Heart right ventricle (tissue), 16 donors: ENCODE measurements around the gene CD7. TPM values are rescaled to one million over a fixed set of nuclear protein-coding genes. Genes with fewer than 3 reads are reported as not detected.

Experiments
- ATAC-seq, 8 donors: fragments of 200-7000 bp; cut with Tn5 transposase; one replicate each; pipeline ENCODE4 v1.9.1; 2020; ENCODE audit warnings: mild to moderate bottlenecking in 8 of 8, moderate library complexity in 8 of 8, moderate number of reproducible peaks in 1 of 8
- DNase-seq, 2 donors: peaks; one replicate each; pipeline ENCODE4 v3.0.0-alpha.2; 2020
- H3K27ac ChIP-seq, 10 donors: fragments of 200-600 bp; sonication (generic) in 2 of 10; one replicate each; pipeline versions ENCODE4 v1.5.0 to v1.8.0; 2020 to 2022; ENCODE audit warnings: mild to moderate bottlenecking in 3 of 10
- H3K27me3 ChIP-seq, 7 donors: fragments of 200-600 bp; one replicate each; pipeline ENCODE4 v1.8.0; 2021 to 2022; ENCODE audit warnings: mild to moderate bottlenecking in 2 of 7
- H3K36me3 ChIP-seq, 9 donors: fragments of 200-600 bp; sonication (generic) in 1 of 9; one replicate each; pipeline versions ENCODE4 v1.5.0 to v1.8.0; 2020 to 2022; ENCODE audit warnings: mild to moderate bottlenecking in 2 of 9
- H3K4me1 ChIP-seq, 9 donors: fragments of 200-600 bp; sonication (generic) in 1 of 9; one replicate each; pipeline versions ENCODE4 v1.5.0 to v1.8.0; 2020 to 2022; ENCODE audit warnings: mild to moderate bottlenecking in 4 of 9
- H3K4me3 ChIP-seq, 10 donors: fragments of 200-600 bp; sonication (generic) in 2 of 10; one replicate each; pipeline versions ENCODE4 v1.5.0 to v1.8.0; 2020 to 2022; ENCODE audit warnings: mild to moderate bottlenecking in 7 of 10, moderate library complexity in 2 of 10
- H3K9me3 ChIP-seq, 11 donors: fragments of 200-600 bp in 10 of 11; sonication (generic) in 2 of 11; one replicate each; pipeline versions ENCODE4 v1.5.0 to v1.8.0; 2013 to 2022; ENCODE audit warnings: mild to moderate bottlenecking in 2 of 11, control low read depth in 1 of 11, moderate library complexity in 1 of 11
- WGBS, 2 donors: extraction: QIAGEN DNeasy Blood & Tissue Kit; methylation state at CpG; one replicate each; pipeline ENCODE4 v1.1.7; 2013; ENCODE audit warnings: inconsistent platforms in 1 of 2; 5-methylcytosine and 5-hydroxymethylcytosine counted together
- intact Hi-C, 10 donors: fragments of 100-400 bp; cut with DNase I; formaldehyde crosslinking; loops; one replicate each; pipeline versions ENCODE4 v1.11.1 to v1.14.2; 2022
- polyA plus RNA-seq, 2 donors: library from polyadenylated mRNA; stranded (reverse); fragments of 200-250 nt; gene quantifications; one replicate each; pipeline ENCODE4 v1.2.3, GENCODE V29; 2013
- total RNA-seq, 10 donors: library from RNA; stranded (reverse); fragmentation: NEBNext Ultra II Directional in 3 of 10; extraction: Animal tissue kit (Norgen Biotek cat#: 25700) in 3 of 10; gene quantifications; one replicate each; pipeline versions ENCODE4 v1.2.1 to v1.2.4, GENCODE V29; 2021 to 2023
- TF ChIP-seq, protein P1 (sequence below), 9 donors: fragments of 200-600 bp; sonication (generic) in 2 of 9; IDR thresholded peaks; one replicate each; pipeline versions ENCODE4 v1.5.0 to v1.8.0; 2021 to 2022; ENCODE audit warnings: antibody characterized with exemption in 9 of 9, mild to moderate bottlenecking in 5 of 9, moderate library complexity in 1 of 9
- donor health status: Arrhythmogenic right ventricular cardiomyopathy.
- donor health status: ischemic (EF 13 %, LVEDD 7.1; RV severe dilation, severe dysfunction).
- donor health status: healthy with polysubstance abuse.
- donor health status: DM: no; HTN: yes; CAD: no.
- donor health status: DM: no; HTN: no; CAD: no.
- donor health status: ischemic (EF 25% LVEDD 6.9; RV normal size, moderate dysfunction).
- donor health status: ischemic (EF 25% LVEDD 5.7; RV mildly dilated, moderate dysfunction).
- donor health status: healthy.
- donor health status: DM: yes; HTN: yes; CAD: no.
- donor health status: Ischemic cardiomyopathy.
- donor health status: ischemic (EF 35%, LVEDD 5.7; RV mildly dilated, moderate dysfunction).
- donor health status: nonischemic (EF 11% LVEDD 7.7; RV severe dilation, severe dysfunction).
- donor health status: DM: yes; HTN: yes; CAD: no.
- donor health status: PGD.
- donor health status: ischemic (EF 29% LVEDD 5.4; RV normal size, mild dysfunction).
- donor health status: nonischemic (EF 23%, LVEDD 6.1; RV moderate dilation, normal function).

The CD7 gene
- total and polyA plus RNA-seq, 12 donors, result 0.15 to 6.0 (median 0.39) TPM; not detected in 1

GRCh38 chr17:82292251-82293154, 24.9 kb downstream of the CD7 start:
- Histone ChIP-seq H3K36me3 (no peaks in the 10 kb centered on the region), H3K4me3 (peak overlapping the region; percentile 53 to 93 (median 76)), H3K4me1 (peaks cover 14 to 63% (median 45%) of the 10 kb centered on the region in 9 donors), H3K9me3 (no peaks in the 10 kb centered on the region), H3K27ac (peak overlapping the region; percentile 86 to 99 (median 96)), H3K27me3 (no peaks in the 10 kb centered on the region)
- intact Hi-C loops, result loop anchor here in 3 of 10 donors (2.0 to 10.0 kb wide), 2 partner anchors 20 to 48 kb away; partner anchors contain the start of gene CSNK1D (in 1 of the 3)
- WGBS, 2 donors, result 4 to 5% methylated on average over 78 to 86 of the region's 86 CpGs
- ATAC-seq (peak; percentile 92 to 96 (median 95)), DNase-seq (peak; percentile 94 to 97)
- TF ChIP-seq, protein P1, sequence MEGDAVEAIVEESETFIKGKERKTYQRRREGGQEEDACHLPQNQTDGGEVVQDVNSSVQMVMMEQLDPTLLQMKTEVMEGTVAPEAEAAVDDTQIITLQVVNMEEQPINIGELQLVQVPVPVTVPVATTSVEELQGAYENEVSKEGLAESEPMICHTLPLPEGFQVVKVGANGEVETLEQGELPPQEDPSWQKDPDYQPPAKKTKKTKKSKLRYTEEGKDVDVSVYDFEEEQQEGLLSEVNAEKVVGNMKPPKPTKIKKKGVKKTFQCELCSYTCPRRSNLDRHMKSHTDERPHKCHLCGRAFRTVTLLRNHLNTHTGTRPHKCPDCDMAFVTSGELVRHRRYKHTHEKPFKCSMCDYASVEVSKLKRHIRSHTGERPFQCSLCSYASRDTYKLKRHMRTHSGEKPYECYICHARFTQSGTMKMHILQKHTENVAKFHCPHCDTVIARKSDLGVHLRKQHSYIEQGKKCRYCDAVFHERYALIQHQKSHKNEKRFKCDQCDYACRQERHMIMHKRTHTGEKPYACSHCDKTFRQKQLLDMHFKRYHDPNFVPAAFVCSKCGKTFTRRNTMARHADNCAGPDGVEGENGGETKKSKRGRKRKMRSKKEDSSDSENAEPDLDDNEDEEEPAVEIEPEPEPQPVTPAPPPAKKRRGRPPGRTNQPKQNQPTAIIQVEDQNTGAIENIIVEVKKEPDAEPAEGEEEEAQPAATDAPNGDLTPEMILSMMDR (IDR thresholded peaks at IDR 0.05), result no peak

DNA sequence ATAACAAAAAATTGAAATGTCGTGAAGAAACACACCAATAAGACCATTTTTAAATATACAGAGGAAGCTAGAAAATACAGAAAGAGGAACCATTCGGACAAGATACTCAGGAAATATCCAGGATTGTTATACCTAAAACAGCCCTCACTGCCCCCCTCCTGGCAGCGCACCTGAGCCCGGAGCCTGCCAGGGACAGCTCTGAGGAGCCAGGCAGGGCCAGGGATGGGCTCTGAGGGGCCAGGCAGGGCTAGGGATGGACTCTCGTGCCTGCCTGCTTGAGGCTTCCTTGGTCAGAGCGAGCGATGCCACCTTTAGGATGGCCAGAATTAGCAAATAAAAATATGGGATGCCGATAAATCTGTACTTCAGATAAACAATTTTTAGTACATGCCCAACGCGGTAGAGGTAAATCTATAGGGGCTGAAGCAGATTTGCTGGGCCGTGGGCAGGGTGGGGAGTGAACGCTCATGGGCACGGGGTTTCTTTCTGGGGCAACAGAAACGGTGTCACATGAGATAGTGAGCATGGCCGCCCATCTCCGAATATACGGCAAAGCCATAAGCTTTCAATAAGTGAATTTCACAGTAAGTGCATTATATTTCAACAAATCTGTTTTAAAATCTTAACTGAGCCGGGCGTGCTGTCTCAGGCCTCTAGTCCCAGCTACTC, 25.7 kb downstream of the CD7 start:
- Histone ChIP-seq H3K27ac (peak overlapping the region in 9 of 10 donors; percentile 91 to 99 (median 96)), H3K9me3 (no peaks in the 10 kb centered on the region), H3K4me1 (peaks cover 13 to 62% (median 46%) of the 10 kb centered on the region in 9 donors), H3K36me3 (no peaks in the 10 kb centered on the region), H3K4me3 (peak overlapping the region; percentile 53 to 93 (median 76)), H3K27me3 (no peaks in the 10 kb centered on the region)
- ATAC-seq (no peak), DNase-seq (no peak)
- intact Hi-C loops, result loop anchor here in 4 of 10 donors (2.0 to 10.0 kb wide), 2 partner anchors 19 to 47 kb away; partner anchors contain the start of gene CSNK1D (in 2 of the 4)
- TF ChIP-seq, protein P1 (IDR thresholded peaks at IDR 0.05), result no peak
- 87 to 91% methylated on average over 19 of the region's 19 CpGs for WGBS, 2 donors

DNA sequence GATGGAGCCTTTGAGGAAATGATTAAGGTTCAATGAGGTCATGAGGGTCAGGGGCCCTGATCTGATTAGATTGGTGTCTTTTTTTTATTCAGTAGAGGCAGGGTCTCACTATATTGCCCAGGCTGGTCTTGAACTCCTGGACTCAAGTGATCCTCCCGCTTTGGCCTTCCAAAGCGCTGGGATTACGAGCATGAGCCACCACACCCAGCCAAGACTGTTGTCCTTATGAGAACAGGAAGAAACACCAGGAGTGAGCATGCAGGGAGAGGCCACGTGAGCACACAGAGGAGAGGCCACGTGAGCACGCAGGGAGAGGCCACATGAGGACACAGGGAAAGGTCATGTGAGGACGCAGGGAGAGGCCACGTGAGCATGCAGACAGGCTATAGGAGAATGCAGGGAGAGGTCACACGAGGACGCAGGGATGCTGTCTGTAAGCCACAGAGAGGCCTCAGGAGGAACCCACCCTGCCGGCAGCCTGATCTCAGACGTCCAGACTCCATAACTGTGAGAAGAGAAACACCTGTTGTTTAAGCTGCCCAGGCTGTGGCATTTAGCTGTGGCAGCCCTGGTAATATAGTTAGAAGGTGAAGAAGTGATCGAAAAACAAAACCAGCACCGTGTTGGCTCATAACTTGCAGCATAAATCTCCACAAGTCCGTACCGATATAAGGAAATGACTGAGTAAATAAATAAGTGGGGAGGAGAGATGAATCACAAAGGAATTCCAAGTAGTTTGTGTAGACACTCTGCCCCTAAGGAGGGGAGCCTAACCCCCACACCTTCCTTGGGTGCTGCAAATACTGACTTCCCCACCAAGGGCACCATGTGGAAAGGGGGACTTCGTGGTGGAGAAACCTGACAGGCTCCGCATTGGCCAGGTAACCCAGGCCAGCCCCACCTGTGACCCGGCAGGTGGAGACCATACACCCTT, 29.3 kb downstream of the CD7 start:
- no peaks in the 10 kb centered on the region for H3K9me3 ChIP-seq
- peak overlapping the region; percentile 38 to 93 (median 72) for H3K27ac ChIP-seq
- peaks cover 12 to 47% (median 28%) of the 10 kb centered on the region in 9 donors for H3K4me1 ChIP-seq
- H3K36me3 ChIP-seq, result no peaks in the 10 kb centered on the region
- 32 to 37% methylated on average over 19 of the region's 19 CpGs for WGBS, 2 donors
- ATAC-seq (peak; percentile 48 to 82 (median 64)), DNase-seq (peak; percentile 78 to 87)
- H3K27me3 ChIP-seq, result no peaks in the 10 kb centered on the region
- no peak overlapping the region for H3K4me3 ChIP-seq
- intact Hi-C loops, result loop anchor here in 2 of 10 donors (1.0 to 2.0 kb wide), 2 partner anchors 15 kb away; partner anchors contain the start of gene CSNK1D (in 2 of the 2)
- TF ChIP-seq, protein P1 (IDR thresholded peaks at IDR 0.05), result no peak
